DOHH2 (cell line): Measurements from ENCODE around the gene LYZL1.

ENCODE experiments used
- H3F3A ChIP-seq: fragments of 200-600 bp; sonication (generic), shearing (Covaris generic); 2 replicates; pipeline ENCODE4 v1.6.0; 2016; ENCODE audit warnings: antibody characterized with exemption, mild to moderate bottlenecking; ENCODE audit not compliant: control insufficient read depth, insufficient read depth
- H3K27ac ChIP-seq: fragments of 200-600 bp; sonication (generic); 2 replicates; pipeline ENCODE4 v1.5.1; 2014; ENCODE audit warnings: low read depth, mild to moderate bottlenecking, low read length, moderate library complexity
- H3K27me3 ChIP-seq: fragments of 200-600 bp; sonication (generic); 2 replicates; pipeline ENCODE4 v1.6.1; 2014; ENCODE audit warnings: mild to moderate bottlenecking, low read length, mixed read lengths; ENCODE audit not compliant: control insufficient read depth
- H3K36me3 ChIP-seq: fragments of 200-600 bp; sonication (generic); 2 replicates; pipeline ENCODE4 v1.6.1; 2014; ENCODE audit warnings: mild to moderate bottlenecking, low read length, moderate library complexity, mixed read lengths; ENCODE audit not compliant: control insufficient read depth
- H3K4me1 ChIP-seq: fragments of 200-600 bp; sonication (generic); 2 replicates; pipeline ENCODE4 v1.6.1; 2014; ENCODE audit warnings: mild to moderate bottlenecking, low read length, mixed read lengths; ENCODE audit not compliant: control insufficient read depth
- H3K4me2 ChIP-seq: fragments of 200-600 bp; sonication (generic); 2 replicates; pipeline ENCODE4 v1.6.0; 2014; ENCODE audit warnings: mild to moderate bottlenecking, low read length, moderate library complexity
- H3K4me3 ChIP-seq: fragments of 200-600 bp; sonication (generic); 2 replicates; pipeline ENCODE4 v1.5.1; 2014; ENCODE audit warnings: mild to moderate bottlenecking, low read length, mixed read lengths
- H3K79me2 ChIP-seq: fragments of 200-600 bp; sonication (generic); 2 replicates; pipeline ENCODE4 v1.6.1; 2014; ENCODE audit warnings: mild to moderate bottlenecking, low read length, mixed read lengths; ENCODE audit not compliant: control insufficient read depth
- H3K9me2 ChIP-seq: fragments of 200-600 bp; sonication (generic); replicated peaks from 2 replicates; pipeline ENCODE4 v1.6.1; 2014; ENCODE audit warnings: mild to moderate bottlenecking, low read length, mixed read lengths; ENCODE audit not compliant: control insufficient read depth
- H3K9me3 ChIP-seq: fragments of 200-600 bp; sonication (generic); 2 replicates; pipeline ENCODE4 v1.6.1; 2014; ENCODE audit warnings: antibody characterized with exemption, low read length, mixed read lengths; ENCODE audit not compliant: control insufficient read depth, insufficient read depth
- H4K20me1 ChIP-seq: fragments of 200-600 bp; sonication (generic); 2 replicates; pipeline ENCODE4 v1.6.0; 2014; ENCODE audit warnings: low read depth, mild to moderate bottlenecking, antibody characterized with exemption, low read length, moderate library complexity; ENCODE audit not compliant: control insufficient read depth, insufficient read depth
- CTCF ChIP-seq: fragments of 200-600 bp; sonication (generic); IDR thresholded peaks from one replicate; pipeline ENCODE4 v1.5.1; 2014; ENCODE audit warnings: antibody characterized with exemption, mild to moderate bottlenecking, low read depth, low read length; ENCODE audit not compliant: poor library complexity, severe bottlenecking
- EZH2phosphoT487 ChIP-seq: fragments of 200-600 bp; sonication (generic); IDR thresholded peaks from 2 replicates; pipeline ENCODE4 v1.6.1; 2017; ENCODE audit warnings: borderline replicate concordance, mild to moderate bottlenecking, antibody characterized with exemption, low read length, moderate library complexity, mixed read lengths

The LYZL1 gene

GRCh38 chr10:29345910-29346209 is 57.0 kb downstream of the LYZL1 start:
- Histone ChIP-seq H3K4me3 (no peak overlapping the region), H3K9me3 (peaks cover 5% of the 10 kb centered on the region; the same call in 1 of the 2 replicates), H3K4me2 (no peak overlapping the region), H3F3A (no peaks in the 10 kb centered on the region), H4K20me1 (no peaks in the 10 kb centered on the region), H3K36me3 (no peaks in the 10 kb centered on the region), H3K27ac (no peak overlapping the region), H3K27me3 (no peaks in the 10 kb centered on the region), H3K9me2 (no peaks in the 10 kb centered on the region), H3K79me2 (no peaks in the 10 kb centered on the region), H3K4me1 (no peaks in the 10 kb centered on the region)
- TF ChIP-seq CTCF: no peak

DNA sequence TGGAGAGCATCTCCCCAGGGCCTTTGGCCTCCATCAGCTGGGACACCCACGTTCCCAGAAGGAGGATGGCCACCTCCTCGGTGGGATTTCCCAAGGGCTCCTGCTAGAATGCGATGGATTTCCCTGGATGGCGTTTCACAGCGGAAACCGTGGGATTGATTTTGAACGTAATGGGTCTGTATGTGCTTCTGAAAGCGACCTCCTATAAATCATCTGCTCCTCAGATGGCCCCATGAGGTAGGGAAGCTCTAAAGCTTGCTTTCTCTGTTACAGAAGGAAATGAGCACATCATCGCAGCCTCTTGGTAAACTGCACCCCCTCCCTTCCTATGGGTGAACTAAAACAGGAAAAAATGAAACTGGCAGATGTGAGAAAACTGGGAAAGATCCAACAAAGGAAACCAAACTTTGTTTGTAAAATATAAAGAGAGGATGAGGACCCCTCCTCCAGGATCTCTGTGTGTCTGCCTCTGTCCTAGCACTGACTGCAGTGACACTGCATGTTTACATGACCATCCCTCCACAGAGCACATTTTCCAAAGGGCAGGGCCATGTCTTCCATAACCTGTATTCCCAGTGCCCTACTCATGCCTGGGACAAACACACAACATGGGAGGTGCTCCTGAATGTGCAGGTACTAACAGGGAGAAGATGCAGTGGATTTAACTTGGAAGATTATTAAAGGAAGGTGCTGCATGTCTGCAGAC is 57.6 kb downstream of the LYZL1 start:
- no peak for TF ChIP-seq CTCF
- TF ChIP-seq EZH2phosphoT487: no peak
- H3F3A ChIP-seq: no peaks in the 10 kb centered on the region
- H3K27ac ChIP-seq: no peak overlapping the region

DNA sequence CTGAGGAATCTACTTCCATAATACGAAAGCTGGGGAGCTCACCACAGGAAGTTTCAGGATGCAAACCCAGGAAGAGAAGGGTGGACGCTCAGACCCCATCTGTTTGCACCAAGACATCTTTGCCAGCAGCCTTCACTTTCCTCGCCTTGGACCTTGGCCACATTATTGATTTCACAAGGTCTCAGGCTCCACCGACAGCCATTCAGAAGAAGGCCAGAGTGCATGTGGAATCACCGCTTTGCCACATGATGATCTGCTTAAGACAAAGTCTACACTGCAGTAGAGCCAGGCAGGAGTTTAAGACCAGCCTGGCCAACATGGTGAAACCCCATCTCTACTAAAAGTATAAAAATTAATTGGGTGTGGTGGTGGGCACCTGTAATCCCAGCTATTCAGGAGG is 60.0 kb downstream of the LYZL1 start:
- Histone ChIP-seq H3K9me2 (no peaks in the 10 kb centered on the region), H3F3A (no peaks in the 10 kb centered on the region), H3K4me2 (no peak overlapping the region), H3K27ac (no peak overlapping the region), H3K27me3 (no peaks in the 10 kb centered on the region), H3K79me2 (no peaks in the 10 kb centered on the region), H3K36me3 (no peaks in the 10 kb centered on the region), H3K9me3 (no peaks in the 10 kb centered on the region; the same call in 1 of the 2 replicates), H3K4me3 (no peak overlapping the region), H4K20me1 (no peaks in the 10 kb centered on the region), H3K4me1 (no peaks in the 10 kb centered on the region)
- TF ChIP-seq EZH2phosphoT487: no peak
- TF ChIP-seq CTCF: no peak

More for the DNA sequence above, 57.6 kb downstream of the LYZL1 start:
- Histone ChIP-seq H3K27me3 (no peaks in the 10 kb centered on the region), H4K20me1 (no peaks in the 10 kb centered on the region), H3K9me2 (no peaks in the 10 kb centered on the region), H3K4me1 (no peaks in the 10 kb centered on the region), H3K9me3 (peaks cover 5% of the 10 kb centered on the region; the same call in 1 of the 2 replicates), H3K4me3 (no peak overlapping the region), H3K36me3 (no peaks in the 10 kb centered on the region), H3K4me2 (no peak overlapping the region), H3K79me2 (no peaks in the 10 kb centered on the region)
